HG03139 (cell line): ENCODE results near the gene PRTFDC1.

Experiments used
- ATAC-seq: cut with Tn5 transposase; IDR thresholded peaks from one replicate; pipeline ENCODE4 v1.9.1; 2021; ENCODE audit not compliant: unreplicated experiment

The PRTFDC1 gene

GRCh38 chr10:24804956-24805355, 147.4 kb downstream of the PRTFDC1 start:
- ATAC-seq, result no peak

GRCh38 chr10:24804392-24804791, 148.0 kb downstream of the PRTFDC1 start:
- ATAC-seq, result no peak

DNA sequence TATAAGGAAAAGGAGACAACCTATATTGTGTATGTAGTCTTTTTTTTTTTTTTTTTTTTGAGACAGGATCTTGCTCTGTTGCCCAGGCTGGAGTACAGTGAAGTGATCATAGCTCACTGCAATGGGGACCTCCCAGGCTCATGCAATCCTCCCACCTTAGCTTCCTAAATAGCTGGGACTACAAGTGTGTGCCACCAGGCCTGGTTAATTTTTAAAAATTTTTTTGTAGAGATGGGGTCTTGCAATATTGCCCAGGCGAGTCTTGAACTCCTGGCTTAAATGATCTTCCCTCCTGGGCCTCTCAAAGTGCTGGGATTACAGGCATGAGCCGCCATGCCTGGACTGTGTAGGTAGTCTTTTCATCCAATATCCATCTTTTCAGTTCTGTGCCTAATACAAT, 150.0 kb downstream of the PRTFDC1 start:
- no peak for ATAC-seq

DNA sequence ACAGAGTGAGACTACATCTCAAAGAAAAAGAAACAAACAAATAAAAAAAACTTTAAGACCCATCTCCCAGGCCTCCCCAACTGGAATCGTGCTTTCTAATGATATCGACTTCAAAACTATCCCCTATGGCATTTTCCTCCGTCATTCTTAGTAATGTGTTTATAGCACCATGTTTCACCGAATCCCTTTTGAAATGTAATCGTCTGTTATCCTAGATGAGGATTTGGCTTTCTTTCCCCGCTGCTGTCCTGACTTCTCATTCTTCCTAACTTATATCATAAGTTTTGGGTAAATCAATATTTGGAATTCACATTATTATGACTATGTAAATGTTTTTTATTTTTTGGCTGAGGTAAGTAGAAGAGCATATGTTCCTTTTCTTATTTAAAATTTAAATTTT, 151.5 kb downstream of the PRTFDC1 start:
- no peak for ATAC-seq
